GM12878 (cell line): ENCODE results near the gene NCAM1. TPM values are rescaled to one million over a fixed set of nuclear protein-coding genes. Genes with fewer than 3 reads are reported as not detected.

Experiments
- ATAC-seq: fragments of 200-7000 bp; cut with Tn5 transposase; 3 replicates; pipeline ENCODE4 v1.9.1; 2020; ENCODE audit warnings: mild to moderate bottlenecking, moderate library complexity
- BruUV-seq: library from RNA; stranded (reverse); fragments of 400-500 nt; replicated peaks from 2 replicates; lab custom pipeline; 2021; lab: Mats Ljungman, UMichigan
- CTCF ChIA-PET: fragments of 300-600 bp; sonication (Branson Sonifier 250); formaldehyde crosslinking; extraction: SDS; loops from one replicate; lab custom pipeline; 2021; ENCODE audit warnings: inconsistent platforms; lab: Yijun Ruan, JAX
- POLR2A ChIA-PET: fragments of 350-600 bp; formaldehyde crosslinking; extraction: SDS; loops from one replicate; lab custom pipeline; 2021; ENCODE audit warnings: inconsistent platforms; lab: Charles Lee
- RAD21 ChIA-PET: fragments of 300-600 bp; sonication (Branson Sonifier 250); formaldehyde crosslinking; loops from one replicate; lab custom pipeline; 2023; ENCODE audit warnings: antibody characterized with exemption; ENCODE audit not compliant: unreplicated experiment; lab: Charles Lee
- SMC1A ChIA-PET: fragments of 300-600 bp; sonication (Branson Sonifier 250); formaldehyde crosslinking; loops from one replicate; lab custom pipeline; 2023; ENCODE audit not compliant: unreplicated experiment, uncharacterized antibody; lab: Charles Lee
- DNase-seq: peaks from one replicate; pipeline ENCODE4 v3.0.0-alpha.2; 2011; ENCODE audit warnings: low read depth, low spot score
- FAIRE-seq: peaks from 3 replicates; lab custom pipeline; 2011; peaks lifted over from hg19 to GRCh38; lab: Jason Lieb, UNC
- H2AFZ ChIP-seq: 2 replicates; pipeline ENCODE4 v1.6.0; 2011; ENCODE audit warnings: low read depth, low read length, control low read depth; ENCODE audit not compliant: control insufficient read depth
- H3K27ac ChIP-seq: 2 replicates; pipeline ENCODE4 v1.5.1; 2011; ENCODE audit warnings: control low read depth; ENCODE audit not compliant: control insufficient read depth, insufficient read depth
- H3K27me3 ChIP-seq, 2 experiments: replicated peaks in 1 of 2; 2 replicates each; pipeline versions ENCODE4 v1.6.0 to v1.6.1; 2011; ENCODE audit warnings: low read length in 1 of 2; ENCODE audit not compliant: control insufficient read depth in 2 of 2, insufficient read depth in 2 of 2
- H3K36me3 ChIP-seq, 2 experiments: 2 replicates each; pipeline ENCODE4 v1.5.1; 2011; ENCODE audit warnings: low read length in 1 of 2; ENCODE audit not compliant: control insufficient read depth in 2 of 2, insufficient read depth in 2 of 2
- H3K4me1 ChIP-seq: 2 replicates; pipeline ENCODE4 v1.6.1; 2011; ENCODE audit warnings: mild to moderate bottlenecking, low read length, moderate library complexity, mixed read lengths; ENCODE audit not compliant: control insufficient read depth, insufficient read depth
- H3K4me2 ChIP-seq: 2 replicates; pipeline ENCODE4 v1.6.0; 2011; ENCODE audit warnings: control low read depth; ENCODE audit not compliant: control insufficient read depth, insufficient read depth
- H3K4me3 ChIP-seq: fragments of 200-600 bp; sonication (generic); 2 replicates; pipeline ENCODE4 v1.5.1; 2016
- H3K79me2 ChIP-seq: 2 replicates; pipeline ENCODE4 v1.6.0; 2011; ENCODE audit warnings: low read length; ENCODE audit not compliant: control insufficient read depth, insufficient read depth
- H3K9ac ChIP-seq: 2 replicates; pipeline ENCODE4 v1.8.0; 2011; ENCODE audit warnings: low read length, control low read depth, mixed read lengths; ENCODE audit not compliant: control insufficient read depth, insufficient read depth
- H3K9me3 ChIP-seq: replicated peaks from 3 replicates; pipeline ENCODE4 v1.5.1; 2011; ENCODE audit warnings: mild to moderate bottlenecking, low read length; ENCODE audit not compliant: control insufficient read depth, insufficient read depth
- H4K20me1 ChIP-seq: 2 replicates; pipeline ENCODE4 v1.6.0; 2011; ENCODE audit not compliant: control insufficient read depth, insufficient read depth
- MEF2B ChIP-seq: fragments of 450-650 bp; IDR thresholded peaks from 2 replicates; pipeline ENCODE4 v1.6.1; 2018; ENCODE audit warnings: mild to moderate bottlenecking, moderate library complexity; ENCODE audit not compliant: partially characterized antibody, poor library complexity, severe bottlenecking
- WGBS: methylation state at CpG from one replicate; pipeline ENCODE4 v1.1.6; 2016; ENCODE audit warnings: low lambda C conversion rate; ENCODE audit not compliant: insufficient replicate concordance, insufficient coverage; ENCODE audit errors: missing lambda C conversion rate; 5-methylcytosine and 5-hydroxymethylcytosine counted together
- in situ Hi-C: fragments of 300-500 bp; cut with MboI; formaldehyde crosslinking; loops from 9 replicates; pipeline ENCODE4 v1.14.3; 2018; ENCODE audit warnings: mixed read lengths
- intact Hi-C: fragments of 100-400 bp; cut with micrococcal nuclease; formaldehyde crosslinking; loops from one replicate; pipeline ENCODE4 v1.14.2; 2022; ENCODE audit not compliant: unreplicated experiment
- polyA plus RNA-seq, 11 experiments: library from polyadenylated mRNA; depleted of rRNA in 4 of 11; unstranded in 6 of 11; stranded (reverse) in 5 of 11; fragments of >200 nt; fragmentation: Nextera tagmentation in 4 of 11; fragmentation: Illumina TruSeq in 1 of 11; extraction: Ambion mirVana in 4 of 11; extraction: Trizol in 1 of 11; gene quantifications; 1 replicate in 1 of 11; 2 replicates in 10 of 11; pipeline versions ENCODE4 v1.2.1 to v1.2.3, GENCODE V29; 2011 to 2016; ENCODE audit warnings: inconsistent platforms in 2 of 11, missing spikeins in 2 of 11, low read depth in 1 of 11
- total RNA-seq, 4 experiments: library from RNA; depleted of rRNA in 3 of 4; stranded (reverse); fragments of >200 nt in 3 of 4; fragmentation: Illumina TruSeq in 1 of 4; extraction: Trizol in 1 of 4; gene quantifications; 2 replicates each; pipeline versions ENCODE4 v1.2.1 to v1.2.3, GENCODE V29; 2013 to 2021
- TF ChIP-seq, protein P1 (sequence below): fragments of 450-650 bp; formaldehyde crosslinking; IDR thresholded peaks from 2 replicates; pipeline ENCODE4 v1.4.0; 2022; ENCODE audit warnings: mild to moderate bottlenecking, moderate library complexity

The NCAM1 gene
- total and polyA plus RNA-seq, 10 of the 15 experiments (the other 5 are each of a cell fraction or from before 2014, with no cell fraction given): 0.10 to 0.23 (median 0.11) TPM; not detected in 7

GRCh38 chr11:113287801-113288200 lies 326.6 kb downstream of the NCAM1 start:
- in situ Hi-C loops: loop anchor here (10.0 kb wide), 1 partner anchor 1063 kb away; the partner anchor contains the start of gene PTS
- POLR2A ChIA-PET: no interaction called here

More at GRCh38 chr11:113287801-113288200, 326.6 kb downstream of the NCAM1 start:
- ChIA-PET RAD21 (interaction anchor here (1.3 kb wide), 1 partner anchor 700 kb away, joined by 5 read pairs; no protein-coding TSS in a partner anchor), SMC1A (interaction anchor here (3.1 kb wide), 1 partner anchor 699 kb away, joined by 33 read pairs; no protein-coding TSS in a partner anchor), CTCF (interaction anchor here (1.0 to 3.9 kb wide), 2 partner anchors 701 to 1005 kb away, joined by 3 to 66 read pairs; no protein-coding TSS in a partner anchor)
- H3K36me3 ChIP-seq: no peaks in the 10 kb centered on the region
- no peak overlapping the region for H3K4me3 ChIP-seq
- H3K9ac ChIP-seq: no peak overlapping the region
- no peaks in the 10 kb centered on the region for H3K9me3 ChIP-seq
- WGBS: 11% methylated on average over 3 of the region's 3 CpGs
- intact Hi-C loops: loop anchor here (2.0 to 5.0 kb wide), 2 partner anchors 176 to 1069 kb away; no protein-coding TSS in a partner anchor
- no peaks in the 10 kb centered on the region for H3K79me2 ChIP-seq
- FAIRE-seq (no peak), ATAC-seq (no peak), DNase-seq (no peak)
- H4K20me1 ChIP-seq: no peaks in the 10 kb centered on the region
- BruUV-seq: no TSS peak
- TF ChIP-seq, protein P1, sequence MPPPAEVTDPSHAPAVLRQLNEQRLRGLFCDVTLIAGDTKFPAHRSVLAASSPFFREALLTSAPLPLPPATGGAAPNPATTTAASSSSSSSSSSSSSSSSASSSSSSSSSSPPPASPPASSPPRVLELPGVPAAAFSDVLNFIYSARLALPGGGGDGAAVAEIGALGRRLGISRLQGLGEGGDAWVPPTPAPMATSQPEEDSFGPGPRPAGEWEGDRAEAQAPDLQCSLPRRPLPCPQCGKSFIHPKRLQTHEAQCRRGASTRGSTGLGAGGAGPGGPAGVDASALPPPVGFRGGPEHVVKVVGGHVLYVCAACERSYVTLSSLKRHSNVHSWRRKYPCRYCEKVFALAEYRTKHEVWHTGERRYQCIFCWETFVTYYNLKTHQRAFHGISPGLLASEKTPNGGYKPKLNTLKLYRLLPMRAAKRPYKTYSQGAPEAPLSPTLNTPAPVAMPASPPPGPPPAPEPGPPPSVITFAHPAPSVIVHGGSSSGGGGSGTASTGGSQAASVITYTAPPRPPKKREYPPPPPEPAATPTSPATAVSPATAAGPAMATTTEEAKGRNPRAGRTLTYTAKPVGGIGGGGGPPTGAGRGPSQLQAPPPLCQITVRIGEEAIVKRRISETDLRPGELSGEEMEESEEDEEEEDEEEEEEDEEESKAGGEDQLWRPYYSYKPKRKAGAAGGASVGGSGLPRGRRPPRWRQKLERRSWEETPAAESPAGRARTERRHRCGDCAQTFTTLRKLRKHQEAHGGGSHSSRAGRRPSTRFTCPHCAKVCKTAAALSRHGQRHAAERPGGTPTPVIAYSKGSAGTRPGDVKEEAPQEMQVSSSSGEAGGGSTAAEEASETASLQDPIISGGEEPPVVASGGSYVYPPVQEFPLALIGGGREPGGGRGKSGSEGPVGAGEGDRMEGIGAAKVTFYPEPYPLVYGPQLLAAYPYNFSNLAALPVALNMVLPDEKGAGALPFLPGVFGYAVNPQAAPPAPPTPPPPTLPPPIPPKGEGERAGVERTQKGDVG (CRISPR knock-in tag): no peak
- TF ChIP-seq MEF2B: no peak
- H2AFZ ChIP-seq: no peak overlapping the region
- no peaks in the 10 kb centered on the region for H3K4me1 ChIP-seq
- no peaks in the 10 kb centered on the region for H3K27me3 ChIP-seq
- H3K4me2 ChIP-seq: no peak overlapping the region
- no peak overlapping the region for H3K27ac ChIP-seq
